ENCODE results near the gene NAT8L.
A peak's percentile ranks its signal among the peaks of the same experiment; 100 is the strongest.

Gene NAT8L

DNA sequence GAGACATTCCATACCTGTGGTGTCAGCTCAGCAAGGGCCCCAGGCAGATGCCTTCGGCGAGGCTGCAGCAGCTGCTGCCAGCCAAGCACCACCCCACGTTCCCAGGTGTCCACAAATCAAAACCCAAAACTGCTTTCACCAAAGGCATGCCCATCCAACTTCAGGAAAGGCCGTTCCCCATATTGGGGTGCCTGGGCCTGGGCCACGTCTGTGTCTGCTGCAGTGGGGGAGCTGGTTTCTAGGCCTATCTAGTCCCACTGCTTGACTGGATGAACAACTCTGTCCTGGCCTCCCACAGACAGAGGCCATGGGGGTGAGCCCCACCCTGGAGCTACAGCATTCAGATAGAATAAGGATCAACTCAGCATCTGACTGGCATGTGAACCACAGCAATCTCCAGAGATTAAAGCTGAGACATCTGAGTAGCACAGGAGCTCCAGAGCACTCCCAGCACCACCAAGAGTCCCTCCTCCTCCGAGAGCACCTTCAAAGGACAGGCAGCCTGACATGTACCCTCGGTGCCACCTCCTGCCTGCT, 37.0 kb downstream of the NAT8L start:
- no peak for ATAC-seq (ENCODE audit: low read depth)
- Mint-ChIP-seq H3K9me3 (peaks cover 6% of the 10 kb centered on the region), H3K27me3 (peaks cover 34% of the 10 kb centered on the region), H3K4me3 (no peak overlapping the region), H3K27ac (no peak overlapping the region), H3K36me3 (peaks cover 9% of the 10 kb centered on the region), H3K4me1 (no peaks in the 10 kb centered on the region)
- no peak for DNase-seq (ENCODE audit: low spot score in 2 of 2)

DNA sequence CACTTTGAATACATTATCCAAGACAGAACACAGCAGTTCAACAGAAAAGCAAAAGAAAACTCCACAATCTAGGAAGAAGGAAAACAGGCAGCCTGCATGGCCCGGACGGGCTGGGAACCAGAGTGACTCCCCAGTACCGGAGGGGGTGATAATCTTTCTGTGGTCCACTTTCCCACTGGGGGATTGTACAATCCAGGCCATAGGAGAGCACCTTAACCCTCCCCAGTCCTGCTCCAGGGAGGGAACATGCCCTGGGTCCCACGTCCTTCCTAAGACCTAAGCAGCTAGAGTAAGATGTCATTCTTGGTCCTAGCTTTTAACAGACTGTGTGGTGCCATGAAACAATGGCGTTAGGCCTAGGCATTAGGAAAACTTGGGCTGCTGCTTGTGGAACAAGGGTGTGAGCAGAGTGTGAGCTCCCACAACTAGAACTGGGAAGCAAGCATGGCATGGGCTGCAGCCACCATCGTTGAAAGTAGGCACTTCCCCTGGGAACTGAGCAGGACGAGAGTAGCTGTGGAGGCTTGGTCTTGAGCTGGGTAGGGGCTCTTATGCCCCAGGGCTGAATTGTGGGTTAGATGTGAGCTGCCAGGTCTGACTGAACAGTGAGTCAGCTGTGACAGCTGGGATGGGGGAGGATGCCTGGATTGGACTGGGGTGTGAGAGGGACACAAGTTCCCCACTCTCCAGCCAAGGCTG, 42.4 kb downstream of the NAT8L start:
- ATAC-seq (ENCODE audit: low read depth) (no peak), DNase-seq (ENCODE audit: low spot score in 2 of 2) (no peak)
- peaks cover 3% of the 10 kb centered on the region for H3K4me1 Mint-ChIP-seq
- peaks cover 12% of the 10 kb centered on the region for H3K9me3 Mint-ChIP-seq
- H3K4me3 Mint-ChIP-seq: no peak overlapping the region
- peaks cover 10% of the 10 kb centered on the region for H3K36me3 Mint-ChIP-seq
- peaks cover 15% of the 10 kb centered on the region for H3K27me3 Mint-ChIP-seq
- H3K27ac Mint-ChIP-seq: no peak overlapping the region

DNA sequence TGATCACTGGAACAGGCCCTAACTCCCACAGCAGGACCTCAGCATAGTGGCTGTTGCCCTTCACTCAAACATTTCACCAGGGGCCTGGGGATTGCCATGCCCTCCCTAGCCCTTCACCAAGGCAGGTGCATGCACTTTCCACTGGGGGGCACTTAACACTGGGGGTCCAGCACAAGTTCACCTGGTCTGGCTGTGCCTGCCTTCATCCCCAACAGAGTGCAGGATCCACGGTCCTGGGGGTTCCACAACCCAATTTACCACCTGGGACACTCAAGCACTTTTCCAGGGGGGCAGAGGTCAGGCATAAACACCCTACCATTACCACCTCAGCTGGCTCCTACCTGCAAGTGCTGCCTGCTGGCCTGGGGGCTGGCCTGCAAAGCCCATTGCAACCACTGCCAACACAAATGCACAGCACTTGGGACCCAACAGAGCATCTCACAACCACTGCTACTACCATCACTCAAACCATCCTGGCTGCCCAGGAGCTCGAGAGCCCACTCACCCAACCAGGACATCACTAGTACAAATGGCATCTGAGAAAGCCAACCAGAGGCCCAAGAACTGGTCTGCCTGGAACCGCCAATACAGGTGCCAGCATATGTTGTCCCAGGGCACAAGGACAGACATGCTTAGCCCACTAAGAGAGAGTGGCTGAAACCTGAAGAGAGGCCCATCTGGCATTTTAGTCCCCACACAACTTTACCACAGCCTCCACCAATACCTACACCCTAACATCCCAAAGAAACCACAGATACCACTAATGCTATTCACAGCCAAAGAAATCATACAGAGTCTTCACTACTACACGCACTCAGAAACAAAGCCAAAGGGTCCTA, 43.1 kb downstream of the NAT8L start:
- H3K27ac Mint-ChIP-seq: no peak overlapping the region
- DNase-seq (ENCODE audit: low spot score in 2 of 2): no peak
- H3K27me3 Mint-ChIP-seq: peaks cover 10% of the 10 kb centered on the region
- peaks cover 12% of the 10 kb centered on the region for H3K9me3 Mint-ChIP-seq
- H3K4me1 Mint-ChIP-seq: peaks cover 3% of the 10 kb centered on the region
- peaks cover 5% of the 10 kb centered on the region for H3K36me3 Mint-ChIP-seq
- ATAC-seq (ENCODE audit: low read depth): no peak
- no peak overlapping the region for H3K4me3 Mint-ChIP-seq

DNA sequence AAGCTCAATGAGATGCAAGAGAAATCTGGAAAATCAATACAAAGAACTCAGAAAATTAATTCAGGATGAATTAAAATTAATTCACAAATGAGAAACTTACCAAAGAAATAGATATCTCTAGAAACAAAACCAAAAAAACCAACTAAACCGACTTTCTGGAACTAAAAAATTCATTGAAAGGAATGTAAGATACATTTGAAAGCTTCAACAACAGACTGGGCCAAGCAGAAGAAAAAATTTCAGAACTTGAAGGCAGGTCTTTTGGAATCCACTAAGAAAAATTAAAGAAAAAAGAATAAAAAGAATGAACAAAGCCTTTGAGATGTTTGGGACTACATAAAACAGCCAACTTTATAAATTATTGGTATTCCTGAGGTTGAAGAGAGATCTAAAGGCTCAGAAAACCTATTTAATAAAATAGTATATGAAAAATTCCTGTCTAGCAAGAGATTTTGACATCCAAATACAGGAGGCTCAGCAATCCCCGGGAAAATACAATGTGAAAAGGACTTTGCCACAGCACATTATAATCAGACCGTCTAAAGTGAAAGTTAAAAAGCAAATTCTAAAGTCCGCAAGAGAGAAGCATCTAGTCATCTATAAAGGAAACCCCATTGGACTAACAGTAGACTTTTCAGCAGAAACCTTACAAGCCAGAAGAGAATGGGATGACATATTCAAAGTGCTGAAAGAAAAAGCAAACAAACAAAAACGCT, 44.2 kb downstream of the NAT8L start:
- Mint-ChIP-seq H3K4me1 (peaks cover 3% of the 10 kb centered on the region), H3K9me3 (peaks cover 12% of the 10 kb centered on the region), H3K27ac (no peak overlapping the region), H3K4me3 (no peak overlapping the region), H3K36me3 (peaks cover 5% of the 10 kb centered on the region), H3K27me3 (peaks cover 14% of the 10 kb centered on the region)
- ATAC-seq (ENCODE audit: low read depth) (no peak), DNase-seq (ENCODE audit: low spot score in 2 of 2) (no peak)

DNA sequence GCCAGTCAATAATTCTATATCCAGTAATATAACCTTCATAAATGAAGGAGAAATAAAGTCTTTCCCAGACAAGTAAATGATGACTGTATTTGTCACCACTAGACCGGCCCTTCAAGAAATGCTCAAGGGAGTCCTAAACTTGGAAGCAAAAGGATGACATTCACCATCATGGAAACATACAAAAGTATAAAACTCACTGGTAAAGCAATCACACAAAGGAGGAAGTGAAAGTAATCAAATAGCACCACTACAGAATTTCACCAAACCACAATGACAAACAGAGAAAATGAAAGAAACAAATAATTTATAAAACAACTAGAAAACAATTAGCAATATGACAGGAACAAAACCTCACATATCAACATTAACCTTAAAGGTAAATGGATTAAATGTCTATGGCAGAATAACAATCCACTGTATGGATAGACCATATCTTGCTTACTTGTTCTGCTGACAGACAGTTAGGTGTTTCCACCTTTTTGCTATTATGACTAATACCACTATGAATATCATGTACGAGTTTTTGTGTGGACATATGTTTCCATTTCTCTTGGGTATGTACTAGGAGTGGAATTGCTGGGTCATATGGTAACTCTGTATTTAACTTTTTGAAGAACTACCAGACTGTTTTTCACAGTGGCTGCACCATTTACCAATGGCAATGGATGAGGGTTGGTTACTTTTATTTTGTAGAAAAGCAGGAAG, 44.9 kb downstream of the NAT8L start:
- peaks cover 12% of the 10 kb centered on the region for H3K27me3 Mint-ChIP-seq
- no peak overlapping the region for H3K27ac Mint-ChIP-seq
- H3K9me3 Mint-ChIP-seq: peaks cover 12% of the 10 kb centered on the region
- H3K36me3 Mint-ChIP-seq: peaks cover 5% of the 10 kb centered on the region
- DNase-seq (ENCODE audit: low spot score in 2 of 2): no peak
- peaks cover 3% of the 10 kb centered on the region for H3K4me1 Mint-ChIP-seq
- ATAC-seq (ENCODE audit: low read depth): peak; percentile 45
- no peak overlapping the region for H3K4me3 Mint-ChIP-seq

DNA sequence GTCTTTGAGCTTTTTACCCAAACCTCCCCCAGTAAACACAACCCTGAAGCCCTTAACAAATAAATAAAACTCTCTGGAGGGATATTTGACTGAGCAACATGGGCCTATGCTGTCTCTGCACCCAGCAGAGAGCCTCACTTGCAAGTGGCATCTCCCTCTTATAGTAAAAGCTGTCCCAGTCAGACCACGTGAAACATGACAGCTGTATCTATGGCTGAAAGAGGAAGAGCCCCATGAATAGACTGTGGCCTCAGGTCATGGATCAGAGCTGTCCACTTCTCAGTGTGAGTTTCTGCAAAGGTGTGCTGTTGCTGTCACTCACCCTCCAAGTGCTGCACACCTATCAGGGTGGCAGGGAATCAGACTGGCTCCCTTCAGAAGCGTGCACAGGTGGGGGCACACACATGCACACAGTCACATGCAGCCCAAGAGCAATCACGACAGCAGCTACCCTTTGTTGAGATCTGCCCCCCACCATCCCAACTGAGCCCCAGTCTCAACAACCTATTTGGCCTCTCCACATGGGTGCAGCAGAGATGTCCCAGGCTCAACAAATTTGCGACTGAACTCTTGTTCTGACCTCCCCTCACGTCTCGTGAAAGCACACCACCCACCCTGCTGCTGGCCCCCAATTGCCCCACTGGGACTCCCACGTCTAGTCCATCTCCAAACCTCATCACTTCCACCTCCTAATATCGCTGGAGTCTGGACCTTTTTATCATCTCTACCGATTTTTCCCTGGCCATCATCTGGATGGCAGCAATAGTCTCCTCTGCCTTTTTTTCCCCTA, 45.6 kb downstream of the NAT8L start:
- Mint-ChIP-seq H3K36me3 (peaks cover 5% of the 10 kb centered on the region), H3K27me3 (peaks cover 12% of the 10 kb centered on the region)

DNA sequence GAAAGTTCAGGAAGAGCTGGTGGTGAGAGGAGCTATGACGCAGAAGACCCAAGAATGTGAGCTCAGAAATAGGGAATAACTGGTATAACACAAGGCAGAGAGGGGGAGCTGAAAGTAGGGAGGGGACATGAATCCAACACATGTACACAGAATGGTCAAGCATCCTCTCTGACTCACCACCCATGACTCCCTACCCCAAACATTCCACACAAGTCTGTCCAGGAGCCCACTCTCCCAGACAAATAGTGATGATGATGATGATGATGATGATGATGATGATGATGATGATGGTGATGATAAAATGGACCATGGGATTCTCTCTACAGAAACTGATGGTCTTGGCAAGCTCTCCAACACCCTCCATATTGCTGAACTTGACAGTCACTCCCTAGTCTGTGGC, 46.4 kb downstream of the NAT8L start:
- H3K4me3 Mint-ChIP-seq: no peak overlapping the region
- no peak overlapping the region for H3K27ac Mint-ChIP-seq
- DNase-seq (ENCODE audit: low spot score in 2 of 2) (no peak), ATAC-seq (ENCODE audit: low read depth) (no peak)
- H3K36me3 Mint-ChIP-seq: peaks cover 5% of the 10 kb centered on the region
- peaks cover 3% of the 10 kb centered on the region for H3K4me1 Mint-ChIP-seq
- peaks cover 9% of the 10 kb centered on the region for H3K9me3 Mint-ChIP-seq
- peaks cover 9% of the 10 kb centered on the region for H3K27me3 Mint-ChIP-seq

More for the DNA sequence above, 45.6 kb downstream of the NAT8L start:
- H3K4me1 Mint-ChIP-seq: peaks cover 3% of the 10 kb centered on the region
- ATAC-seq (ENCODE audit: low read depth) (no peak), DNase-seq (ENCODE audit: low spot score in 2 of 2) (no peak)
- H3K4me3 Mint-ChIP-seq: no peak overlapping the region
- H3K27ac Mint-ChIP-seq: no peak overlapping the region
- peaks cover 12% of the 10 kb centered on the region for H3K9me3 Mint-ChIP-seq

DNA sequence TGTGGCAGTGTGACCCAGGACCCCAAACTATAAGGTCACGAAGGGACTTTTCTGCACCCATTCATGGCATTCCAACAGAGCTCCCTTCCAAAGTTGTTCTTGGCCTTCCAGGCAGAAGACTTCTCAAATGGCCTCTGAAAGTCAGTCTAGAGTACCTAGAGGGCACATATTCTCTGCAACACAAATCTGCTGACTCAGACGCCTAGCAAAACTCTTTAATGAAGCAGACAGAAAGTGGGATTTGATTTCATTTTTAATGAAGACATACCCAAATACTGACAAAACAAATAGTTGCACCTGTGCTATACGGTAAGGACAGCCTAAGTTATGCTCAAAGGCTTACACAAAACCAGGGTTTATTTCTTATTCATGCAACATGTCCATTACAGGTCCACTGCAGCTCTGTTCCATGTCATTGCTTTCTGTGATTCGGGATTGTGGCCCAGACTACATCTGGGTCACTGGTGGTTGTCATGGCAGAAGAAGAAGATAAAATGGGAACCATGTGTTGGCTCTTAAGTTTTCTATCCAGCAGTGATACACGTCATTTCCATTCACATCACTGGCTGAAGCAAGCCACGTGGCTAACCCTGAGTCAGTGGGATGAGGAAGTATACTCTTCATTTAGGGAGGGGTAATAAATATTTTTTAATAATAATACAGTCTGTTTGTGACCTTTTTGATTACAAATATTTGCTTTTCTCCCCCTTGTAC, 57.7 kb downstream of the NAT8L start:
- no peak overlapping the region for H3K27ac Mint-ChIP-seq
- no peak overlapping the region for H3K4me3 Mint-ChIP-seq
- H3K36me3 Mint-ChIP-seq: no peaks in the 10 kb centered on the region
- peaks cover 4% of the 10 kb centered on the region for H3K27me3 Mint-ChIP-seq
- DNase-seq (ENCODE audit: low spot score in 2 of 2): no peak
- H3K4me1 Mint-ChIP-seq: no peaks in the 10 kb centered on the region
- H3K9me3 Mint-ChIP-seq: no peaks in the 10 kb centered on the region
- ATAC-seq (ENCODE audit: low read depth): no peak

All from memory B cell (primary cell).